Heart left ventricle (tissue), 16 donors: ENCODE data around the gene FAM124A. TPM values are rescaled to one million over a fixed set of nuclear protein-coding genes. Genes with fewer than 3 reads are reported as not detected.

ENCODE experiments used
- ATAC-seq, 4 donors: fragments of 200-7000 bp; cut with Tn5 transposase; one replicate each; pipeline ENCODE4 v1.9.1; 2020 to 2022; ENCODE audit warnings: moderate library complexity in 4 of 4, mild to moderate bottlenecking in 3 of 4, moderate number of reproducible peaks in 1 of 4
- DNase-seq, 5 donors: peaks; one replicate each; pipeline ENCODE4 v3.0.0-alpha.2; 2020
- H3K27ac ChIP-seq, 12 donors: fragments of 200-600 bp; sonication (generic) in 4 of 12; one replicate each; pipeline versions ENCODE4 v1.5.0 to v1.8.0; 2016 to 2022; ENCODE audit warnings: mild to moderate bottlenecking in 2 of 12
- H3K27me3 ChIP-seq, 9 donors: fragments of 200-600 bp; sonication (generic) in 2 of 9; one replicate each; pipeline versions ENCODE4 v1.5.1 to v1.8.0; 2016 to 2022; ENCODE audit warnings: mild to moderate bottlenecking in 3 of 9
- H3K36me3 ChIP-seq, 9 donors: fragments of 200-600 bp; sonication (generic) in 2 of 9; one replicate each; pipeline versions ENCODE4 v1.5.0 to v1.8.0; 2018 to 2022; ENCODE audit warnings: mild to moderate bottlenecking in 2 of 9
- H3K4me1 ChIP-seq, 12 donors: fragments of 200-600 bp; sonication (generic) in 4 of 12; one replicate each; pipeline versions ENCODE4 v1.5.0 to v1.8.0; 2016 to 2022; ENCODE audit warnings: mild to moderate bottlenecking in 3 of 12
- H3K4me3 ChIP-seq, 12 donors: fragments of 200-600 bp; sonication (generic) in 4 of 12; one replicate each; pipeline versions ENCODE4 v1.5.0 to v1.8.0; 2017 to 2022; ENCODE audit warnings: mild to moderate bottlenecking in 9 of 12, moderate library complexity in 4 of 12
- H3K9me3 ChIP-seq, 12 donors: fragments of 200-600 bp; sonication (generic) in 4 of 12; one replicate each; pipeline versions ENCODE4 v1.5.0 to v1.8.0; 2016 to 2022; ENCODE audit warnings: mild to moderate bottlenecking in 1 of 12
- POLR2A ChIP-seq, 2 donors: fragments of 450-650 bp; IDR thresholded peaks; one replicate each; pipeline ENCODE4 v1.6.1; 2017; ENCODE audit warnings: antibody characterized with exemption in 2 of 2, mild to moderate bottlenecking in 2 of 2, moderate library complexity in 2 of 2
- WGBS, 4 donors: extraction: QIAGEN DNeasy Blood & Tissue Kit in 2 of 4; methylation state at CpG; one replicate each; pipeline versions ENCODE4 v1.1.5 to v1.1.7; 2013 to 2018; 5-methylcytosine and 5-hydroxymethylcytosine counted together
- intact Hi-C, 10 donors: fragments of 100-400 bp; cut with DNase I; formaldehyde crosslinking; loops; one replicate each; pipeline versions ENCODE4 v1.11.1 to v1.14.2; 2022
- polyA plus RNA-seq, 2 donors: library from polyadenylated mRNA; stranded (reverse); fragments of 200-250 nt; gene quantifications; one replicate each; pipeline ENCODE4 v1.2.3, GENCODE V29; 2013
- total RNA-seq, 9 donors: library from RNA; depleted of rRNA in 2 of 9; stranded (reverse); fragments of >200 nt in 2 of 9; fragmentation: NEBNext Ultra II Directional in 3 of 9; extraction: Animal tissue kit (Norgen Biotek cat#: 25700) in 3 of 9; gene quantifications; one replicate each; pipeline versions ENCODE4 v1.1.0 to v1.2.4, GENCODE V29; 2016 to 2023
- TF ChIP-seq, protein P1 (sequence below), 12 donors: fragments of 200-600 bp; sonication (generic) in 4 of 12; IDR thresholded peaks; one replicate each; pipeline versions ENCODE4 v1.5.0 to v1.8.0; 2018 to 2022; ENCODE audit warnings: antibody characterized with exemption in 12 of 12, mild to moderate bottlenecking in 5 of 12
- donor health status: ischemic (EF 13 %, LVEDD 7.1; RV severe dilation, severe dysfunction).
- donor health status: healthy with polysubstance abuse.
- donor health status: DM: no; HTN: yes; CAD: no.
- donor health status: DM: no; HTN: no; CAD: no.
- donor health status: ischemic (EF 25% LVEDD 6.9; RV normal size, moderate dysfunction).
- donor health status: ischemic (EF 25% LVEDD 5.7; RV mildly dilated, moderate dysfunction).
- donor health status: healthy.
- donor health status: DM: yes; HTN: yes; CAD: no.
- donor health status: ischemic (EF 35%, LVEDD 5.7; RV mildly dilated, moderate dysfunction).
- donor health status: nonischemic (EF 11% LVEDD 7.7; RV severe dilation, severe dysfunction).
- donor health status: DM: yes; HTN: yes; CAD: no.
- donor health status: PGD.
- donor health status: ischemic (EF 29% LVEDD 5.4; RV normal size, mild dysfunction).
- donor health status: nonischemic (EF 23%, LVEDD 6.1; RV moderate dilation, normal function).

FAM124A gene
- total and polyA plus RNA-seq, 11 donors, result 4.1 to 16.8 (median 6.9) TPM

DNA sequence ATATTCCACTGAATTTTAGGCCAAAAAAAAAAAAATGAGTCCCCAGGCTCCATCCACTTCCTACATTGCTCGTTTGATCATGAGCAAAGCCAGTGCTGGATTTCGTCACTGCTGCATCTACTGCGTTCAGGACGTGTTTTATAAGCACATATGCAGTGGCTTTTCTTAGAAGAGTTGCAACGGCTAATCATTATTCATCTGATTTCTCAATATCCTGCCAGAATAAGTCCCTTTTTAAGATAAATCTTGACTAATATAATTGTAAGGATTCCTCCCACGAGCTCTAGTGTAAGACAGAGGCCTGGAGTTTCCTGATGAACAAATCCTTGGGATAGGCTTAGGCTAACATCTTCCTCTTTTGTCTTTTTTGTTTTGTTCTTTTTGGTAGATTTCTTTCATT lies 19.5 kb downstream of the FAM124A start:
- no peak for DNase-seq
- ATAC-seq, result no peak
- Histone ChIP-seq H3K36me3 (no peaks in the 10 kb centered on the region), H3K27ac (peak overlapping the region in 2 of 12 donors; percentile 37 to 77), H3K9me3 (no peaks in the 10 kb centered on the region), H3K27me3 (no peaks in the 10 kb centered on the region), H3K4me1 (peaks cover 0 to 52% (median 7%) of the 10 kb centered on the region in 12 donors), H3K4me3 (no peak overlapping the region)
- intact Hi-C loops, result loop anchor here in 1 of 10 donors (2.0 kb wide), 1 partner anchor 35 kb away; no protein-coding TSS in a partner anchor
- TF ChIP-seq, protein P1, sequence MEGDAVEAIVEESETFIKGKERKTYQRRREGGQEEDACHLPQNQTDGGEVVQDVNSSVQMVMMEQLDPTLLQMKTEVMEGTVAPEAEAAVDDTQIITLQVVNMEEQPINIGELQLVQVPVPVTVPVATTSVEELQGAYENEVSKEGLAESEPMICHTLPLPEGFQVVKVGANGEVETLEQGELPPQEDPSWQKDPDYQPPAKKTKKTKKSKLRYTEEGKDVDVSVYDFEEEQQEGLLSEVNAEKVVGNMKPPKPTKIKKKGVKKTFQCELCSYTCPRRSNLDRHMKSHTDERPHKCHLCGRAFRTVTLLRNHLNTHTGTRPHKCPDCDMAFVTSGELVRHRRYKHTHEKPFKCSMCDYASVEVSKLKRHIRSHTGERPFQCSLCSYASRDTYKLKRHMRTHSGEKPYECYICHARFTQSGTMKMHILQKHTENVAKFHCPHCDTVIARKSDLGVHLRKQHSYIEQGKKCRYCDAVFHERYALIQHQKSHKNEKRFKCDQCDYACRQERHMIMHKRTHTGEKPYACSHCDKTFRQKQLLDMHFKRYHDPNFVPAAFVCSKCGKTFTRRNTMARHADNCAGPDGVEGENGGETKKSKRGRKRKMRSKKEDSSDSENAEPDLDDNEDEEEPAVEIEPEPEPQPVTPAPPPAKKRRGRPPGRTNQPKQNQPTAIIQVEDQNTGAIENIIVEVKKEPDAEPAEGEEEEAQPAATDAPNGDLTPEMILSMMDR (IDR thresholded peaks at IDR 0.05), result no peak
- TF ChIP-seq POLR2A (IDR thresholded peaks at IDR 0.05), result no peak
- 59 to 77% (median 73%) methylated on average over 6 of the region's 6 CpGs for WGBS, 4 donors

GRCh38 chr13:51243227-51243626 lies 21.0 kb downstream of the FAM124A start:
- DNase-seq (no peak), ATAC-seq (no peak)
- Histone ChIP-seq H3K4me1 (peaks cover 0 to 56% (median 9%) of the 10 kb centered on the region in 12 donors), H3K36me3 (peaks cover 0 to 2% (median 0%) of the 10 kb centered on the region in 9 donors), H3K27ac (peak overlapping the region in 1 of 12 donors; percentile 77), H3K27me3 (no peaks in the 10 kb centered on the region), H3K9me3 (no peaks in the 10 kb centered on the region), H3K4me3 (no peak overlapping the region)
- intact Hi-C loops, result no loop called here
- WGBS, 4 donors, result 70 to 90% (median 87%) methylated on average over 4 of the region's 4 CpGs
- TF ChIP-seq, protein P1 (IDR thresholded peaks at IDR 0.05), result no peak
- no peak for TF ChIP-seq POLR2A (IDR thresholded peaks at IDR 0.05)

DNA sequence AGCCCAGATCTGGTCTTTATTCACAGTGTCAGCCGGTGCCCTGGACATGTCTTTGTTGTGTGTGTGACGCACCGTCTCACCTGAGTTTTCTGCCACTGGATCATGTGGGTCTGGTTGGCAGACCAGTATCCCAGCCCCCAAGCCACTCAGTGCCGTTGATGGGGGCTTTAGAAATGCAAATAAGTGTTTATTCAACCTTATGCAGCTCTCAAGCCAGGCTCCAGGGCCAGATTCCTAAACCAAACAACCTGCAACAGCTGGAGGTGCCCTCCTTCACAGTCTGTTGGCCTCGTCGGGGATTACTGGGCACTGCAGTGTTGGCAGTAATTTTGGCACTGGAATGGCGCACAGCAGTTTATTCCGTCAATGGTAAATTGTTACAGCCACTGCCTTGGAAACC lies 21.6 kb downstream of the FAM124A start:
- H3K4me1 ChIP-seq, result peaks cover 0 to 55% (median 9%) of the 10 kb centered on the region in 12 donors
- TF ChIP-seq, protein P1 (IDR thresholded peaks at IDR 0.05), result no peak
- no peak for TF ChIP-seq POLR2A (IDR thresholded peaks at IDR 0.05)
- 64 to 75% (median 70%) methylated on average over 8 of the region's 8 CpGs for WGBS, 4 donors
- H3K36me3 ChIP-seq, result peaks cover 0 to 4% (median 0%) of the 10 kb centered on the region in 9 donors
- H3K27me3 ChIP-seq, result no peaks in the 10 kb centered on the region
- no peaks in the 10 kb centered on the region for H3K9me3 ChIP-seq
- no peak overlapping the region for H3K4me3 ChIP-seq
- DNase-seq (no peak), ATAC-seq (peak in 1 of 4 donors; percentile 37)
- intact Hi-C loops, result no loop called here
- peak overlapping the region in 1 of 12 donors; percentile 77 for H3K27ac ChIP-seq

DNA sequence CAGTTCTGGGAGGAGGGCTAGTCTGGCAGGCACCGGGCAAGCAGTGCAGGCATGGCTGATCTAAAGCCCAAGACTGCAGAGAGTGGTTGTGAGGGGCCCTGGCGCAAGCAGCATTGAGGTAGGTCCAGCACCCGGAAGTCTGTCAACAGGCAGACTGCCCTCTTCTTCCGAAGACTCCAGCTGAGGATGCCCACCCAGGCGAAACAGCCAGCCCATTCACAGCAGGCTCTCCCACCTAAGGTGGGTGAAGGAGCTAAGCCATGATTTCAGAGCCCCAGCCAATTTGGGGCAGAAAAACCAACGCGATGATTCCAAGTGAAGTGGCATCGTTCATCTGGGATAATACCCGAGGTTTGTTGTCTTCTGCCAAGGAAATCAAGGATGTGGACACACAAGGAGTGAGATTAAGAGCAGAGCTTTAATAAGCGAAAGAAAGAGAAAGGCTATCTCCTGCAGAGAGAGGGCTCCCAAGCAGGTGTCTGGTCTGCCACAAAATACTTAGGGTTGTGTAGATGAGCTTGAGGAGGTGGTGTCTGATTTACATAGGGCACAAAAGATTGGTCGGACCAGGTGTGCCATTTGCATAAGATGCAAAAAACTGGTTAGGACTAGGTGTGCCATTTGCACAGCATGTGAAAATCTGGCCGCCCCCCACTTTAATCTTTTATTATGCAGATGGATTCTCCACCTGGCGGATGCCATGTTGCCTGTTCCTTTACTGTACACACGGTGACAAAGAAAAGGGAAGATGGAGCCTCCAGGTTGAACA lies 22.6 kb downstream of the FAM124A start:
- TF ChIP-seq, protein P1 (IDR thresholded peaks at IDR 0.05), result no peak
- no peak for TF ChIP-seq POLR2A (IDR thresholded peaks at IDR 0.05)
- no peaks in the 10 kb centered on the region for H3K27me3 ChIP-seq
- peak overlapping the region in 3 of 12 donors; percentile 68 to 81 (median 77) for H3K27ac ChIP-seq
- H3K4me3 ChIP-seq, result no peak overlapping the region
- H3K36me3 ChIP-seq, result peaks cover 0 to 4% (median 0%) of the 10 kb centered on the region in 9 donors
- no peak for ATAC-seq
- no peaks in the 10 kb centered on the region for H3K9me3 ChIP-seq
- 74 to 78% (median 76%) methylated on average over 14 of the region's 14 CpGs for WGBS, 4 donors
- DNase-seq, result no peak
- peaks cover 0 to 53% (median 9%) of the 10 kb centered on the region in 12 donors for H3K4me1 ChIP-seq
- intact Hi-C loops, result no loop called here
